ENCODE results near the gene FBXO5.

FBXO5 gene

GRCh38 chr6:152922706-152923105 lies 60.1 kb downstream of the FBXO5 start:
- no peak overlapping the region for H3K4me3 ChIP-seq (ENCODE audit: low read length, poor library complexity, severe bottlenecking)
- peaks cover 14% of the 10 kb centered on the region for H3K4me1 ChIP-seq (ENCODE audit: insufficient read depth, low read length, poor library complexity, severe bottlenecking)
- no peak overlapping the region for H3K4me2 ChIP-seq (ENCODE audit: low read depth, low read length, poor library complexity, severe bottlenecking)
- H3K79me2 ChIP-seq (ENCODE audit: insufficient read depth, low read length) = no peaks in the 10 kb centered on the region
- H3K9ac ChIP-seq (ENCODE audit: low read depth, low read length, poor library complexity, severe bottlenecking) = no peak overlapping the region
- H3K9me2 ChIP-seq (replicated peaks; ENCODE audit: low read depth, low read length) = no peaks in the 10 kb centered on the region
- no peaks in the 10 kb centered on the region for H4K20me1 ChIP-seq (ENCODE audit: insufficient read depth, low read length, poor library complexity, severe bottlenecking)
- H2AFZ ChIP-seq (ENCODE audit: low read length) = no peak overlapping the region
- no peaks in the 10 kb centered on the region for H3K36me3 ChIP-seq (ENCODE audit: insufficient read depth, low read length)
- H3F3A ChIP-seq (ENCODE audit: low read depth) = no peaks in the 10 kb centered on the region
- no peaks in the 10 kb centered on the region for H3K27me3 ChIP-seq (ENCODE audit: insufficient read depth, low read length, poor library complexity, severe bottlenecking)
- no peak for TF ChIP-seq CTCF (conservative IDR thresholded peaks at IDR 0.05; ENCODE audit: low read length)
- TF ChIP-seq EZH2phosphoT487 (IDR thresholded peaks at IDR 0.05; ENCODE audit: borderline replicate concordance) = no peak
- H3K9me3 ChIP-seq (ENCODE audit: insufficient read depth, low read depth, low read length) = no peaks in the 10 kb centered on the region

Data from Loucy (cell line).